Activated CD4-positive, alpha-beta T cell treated with anti-CD3 and anti-CD28 coated beads, Interleukin-2, amount 10 ng/mL, durations not matched to agents 7 days and 5 days (primary cell): ENCODE measurements around the gene SLC27A2. TPM values are rescaled to one million over a fixed set of nuclear protein-coding genes. Genes with fewer than 3 reads are reported as not detected.
"Not testable (repeated sequence)": the region's sequence is repeated elsewhere in the genome, so short reads cannot be mapped to it uniquely, and the experiment has no call there.

Experiments used
- CTCF ChIA-PET: fragments of 350-600 bp; sonication (Branson Sonifier 250); formaldehyde crosslinking; loops from one replicate; lab custom pipeline; 2021; ENCODE audit warnings: antibody characterized with exemption; lab: Charles Lee
- POLR2A ChIA-PET: fragments of 350-600 bp; sonication (Branson Sonifier 250); formaldehyde crosslinking; loops from one replicate; lab custom pipeline; 2021; ENCODE audit warnings: antibody characterized with exemption; lab: Charles Lee
- DNase-seq: peaks from one replicate; pipeline ENCODE4 v3.0.0-alpha.2; 2020
- H3K27ac Mint-ChIP-seq: one replicate; pipeline ENCODE4 v1.8.0; 2021; ENCODE audit warnings: mild to moderate bottlenecking, moderate library complexity, mixed read lengths
- H3K27me3 Mint-ChIP-seq: one replicate; pipeline ENCODE4 v1.8.0; 2021; ENCODE audit warnings: mixed read lengths
- H3K36me3 Mint-ChIP-seq: one replicate; pipeline ENCODE4 v1.8.0; 2021; ENCODE audit warnings: low read depth, mixed read lengths
- H3K4me1 Mint-ChIP-seq: one replicate; pipeline ENCODE4 v1.8.0; 2021; ENCODE audit warnings: mixed read lengths
- H3K4me3 Mint-ChIP-seq: one replicate; pipeline ENCODE4 v1.8.0; 2021; ENCODE audit warnings: mild to moderate bottlenecking, moderate library complexity, mixed read lengths
- H3K9me3 Mint-ChIP-seq: one replicate; pipeline ENCODE4 v1.8.0; 2021; ENCODE audit warnings: mixed read lengths
- total RNA-seq, 2 experiments: library from RNA; stranded (reverse); gene quantifications; one replicate each; pipeline ENCODE4 v1.2.3, GENCODE V29; 2021

SLC27A2 gene
- 10 to 100 TPM in 1 of 2 experiments, 1 to 10 TPM in 1; 9.9 to 11.4 TPM for total RNA-seq

GRCh38 chr15:50181969-50182218 lies at the start of gene SLC27A2:
TSS of gene SLC27A2 (plus strand) at chr15:50182196. CDS start at chr15:50182428, 232 bp downstream.
- Mint-ChIP-seq H3K27ac (peak within 1 kb of the TSS; percentile 92), H3K27me3 (no peaks in the 10 kb centered on the region), H3K9me3 (no peaks in the 10 kb centered on the region), H3K36me3 (peaks cover 2% of the 10 kb centered on the region), H3K4me1 (peaks cover 43% of the 10 kb centered on the region), H3K4me3 (peak within 1 kb of the TSS; percentile 93)
- ChIA-PET POLR2A (no interaction called here), CTCF (interaction anchor here (1.2 to 2.0 kb wide), 2 partner anchors 77 to 134 kb away, joined by 6 to 8 read pairs; no protein-coding TSS in a partner anchor)
- DNase-seq = no peak

- H3K27ac Mint-ChIP-seq, H3K4me3 Mint-ChIP-seq, POLR2A ChIA-PET, H3K27me3 Mint-ChIP-seq, H3K36me3 Mint-ChIP-seq, CTCF ChIA-PET, DNase-seq: not testable (repeated sequence)
- Mint-ChIP-seq H3K4me1 (peaks cover 30% of the 10 kb centered on the region), H3K9me3 (peaks cover 14% of the 10 kb centered on the region)
Measured at GRCh38 chr15:50132251-50132984, 49.6 kb upstream of the SLC27A2 start.

- Mint-ChIP-seq H3K4me3 (no peak overlapping the region), H3K36me3 (peaks cover 3% of the 10 kb centered on the region), H3K9me3 (peaks cover 6% of the 10 kb centered on the region), H3K27ac (peak overlapping the region; percentile 79), H3K4me1 (peaks cover 40% of the 10 kb centered on the region), H3K27me3 (no peaks in the 10 kb centered on the region)
- ChIA-PET POLR2A (interaction anchor here (0.5 to 0.6 kb wide), 2 partner anchors 10 to 220 kb away, joined by 3 read pairs; partner anchors contain the start of gene GABPB1), CTCF (interaction anchor here (0.8 to 3.1 kb wide), 7 partner anchors 8 to 181 kb away, joined by 3 to 12 read pairs (median 3); no protein-coding TSS in a partner anchor)
- no peak for DNase-seq
Measured at GRCh38 chr15:50134524-50135024, 47.4 kb upstream of the SLC27A2 start.

- peaks cover 40% of the 10 kb centered on the region for H3K4me1 Mint-ChIP-seq
- CTCF ChIA-PET = interaction anchor here (0.6 to 3.1 kb wide), 6 partner anchors 9 to 25 kb away, joined by 3 to 12 read pairs (median 3); partner anchors contain the start of gene ATP8B4
- peaks cover 3% of the 10 kb centered on the region for H3K36me3 Mint-ChIP-seq
- no peaks in the 10 kb centered on the region for H3K27me3 Mint-ChIP-seq
- POLR2A ChIA-PET = interaction anchor here (0.6 kb wide), 1 partner anchor 10 kb away, joined by 3 read pairs; no protein-coding TSS in a partner anchor
- no peak overlapping the region for H3K4me3 Mint-ChIP-seq
- peaks cover 6% of the 10 kb centered on the region for H3K9me3 Mint-ChIP-seq
- DNase-seq = peak; percentile 58
- peak overlapping the region; percentile 79 for H3K27ac Mint-ChIP-seq
Measured at GRCh38 chr15:50135031-50135551, 46.9 kb upstream of the SLC27A2 start.

- peaks cover under 1% of the 10 kb centered on the region for H3K36me3 Mint-ChIP-seq
- no peak overlapping the region for H3K4me3 Mint-ChIP-seq
- CTCF ChIA-PET = interaction anchor here (0.7 to 1.0 kb wide), 5 partner anchors 9 to 213 kb away, joined by 3 to 4 read pairs (median 3); partner anchors contain the start of gene ATP8B4
- H3K27me3 Mint-ChIP-seq = no peaks in the 10 kb centered on the region
- peak overlapping the region; percentile 67 for H3K27ac Mint-ChIP-seq
- peaks cover 40% of the 10 kb centered on the region for H3K4me1 Mint-ChIP-seq
- POLR2A ChIA-PET = interaction anchor here (0.6 kb wide), 1 partner anchor 71 kb away, joined by 3 read pairs; no protein-coding TSS in a partner anchor
- DNase-seq = no peak
- H3K9me3 Mint-ChIP-seq = peaks cover 4% of the 10 kb centered on the region
Measured at GRCh38 chr15:50137330-50137761, 44.6 kb upstream of the SLC27A2 start.

- Mint-ChIP-seq H3K4me1 (peaks cover 38% of the 10 kb centered on the region), H3K27ac (no peak overlapping the region), H3K9me3 (no peaks in the 10 kb centered on the region), H3K27me3 (no peaks in the 10 kb centered on the region), H3K4me3 (no peak overlapping the region), H3K36me3 (no peaks in the 10 kb centered on the region)
- CTCF ChIA-PET = interaction anchor here (0.7 to 1.0 kb wide), 4 partner anchors 10 to 213 kb away, joined by 3 to 4 read pairs (median 3); partner anchors contain the start of gene ATP8B4
- POLR2A ChIA-PET = no interaction called here
- no peak for DNase-seq
Measured at GRCh38 chr15:50137893-50138292, 44.1 kb upstream of the SLC27A2 start.

GRCh38 chr15:50138391-50138790 lies 43.6 kb upstream of the SLC27A2 start:
- Mint-ChIP-seq H3K4me3 (no peak overlapping the region), H3K9me3 (no peaks in the 10 kb centered on the region), H3K36me3 (no peaks in the 10 kb centered on the region), H3K27me3 (no peaks in the 10 kb centered on the region), H3K27ac (no peak overlapping the region), H3K4me1 (peaks cover 38% of the 10 kb centered on the region)
- no peak for DNase-seq
- POLR2A ChIA-PET = no interaction called here
- CTCF ChIA-PET = interaction anchor here (1.0 kb wide), 2 partner anchors 10 to 31 kb away, joined by 3 read pairs; no protein-coding TSS in a partner anchor

GRCh38 chr15:50140098-50140497 lies 41.9 kb upstream of the SLC27A2 start:
- POLR2A ChIA-PET = no interaction called here
- Mint-ChIP-seq H3K9me3 (no peaks in the 10 kb centered on the region), H3K36me3 (no peaks in the 10 kb centered on the region), H3K27me3 (no peaks in the 10 kb centered on the region), H3K4me1 (peaks cover 31% of the 10 kb centered on the region), H3K4me3 (no peak overlapping the region), H3K27ac (no peak overlapping the region)
- CTCF ChIA-PET = no interaction called here
- no peak for DNase-seq

- no peak overlapping the region for H3K27ac Mint-ChIP-seq
- no peak for DNase-seq
- no peak overlapping the region for H3K4me3 Mint-ChIP-seq
- H3K4me1 Mint-ChIP-seq = peaks cover 25% of the 10 kb centered on the region
- CTCF ChIA-PET = interaction anchor here (1.1 kb wide), 1 partner anchor 12 kb away, joined by 3 read pairs; no protein-coding TSS in a partner anchor
- no peaks in the 10 kb centered on the region for H3K36me3 Mint-ChIP-seq
- H3K27me3 Mint-ChIP-seq = no peaks in the 10 kb centered on the region
- no peaks in the 10 kb centered on the region for H3K9me3 Mint-ChIP-seq
- POLR2A ChIA-PET = no interaction called here
Measured at GRCh38 chr15:50140983-50141382, 41.0 kb upstream of the SLC27A2 start.

GRCh38 chr15:50141856-50142255 lies 40.1 kb upstream of the SLC27A2 start:
- Mint-ChIP-seq H3K9me3 (no peaks in the 10 kb centered on the region), H3K36me3 (no peaks in the 10 kb centered on the region), H3K27me3 (no peaks in the 10 kb centered on the region), H3K4me1 (peaks cover 25% of the 10 kb centered on the region), H3K4me3 (no peak overlapping the region), H3K27ac (no peak overlapping the region)
- ChIA-PET POLR2A (no interaction called here), CTCF (interaction anchor here (1.1 kb wide), 1 partner anchor 13 kb away, joined by 3 read pairs; no protein-coding TSS in a partner anchor)
- DNase-seq = no peak

GRCh38 chr15:50143255-50143860 lies 38.6 kb upstream of the SLC27A2 start:
- no peaks in the 10 kb centered on the region for H3K36me3 Mint-ChIP-seq
- no peaks in the 10 kb centered on the region for H3K9me3 Mint-ChIP-seq
- ChIA-PET CTCF (interaction anchor here (0.8 kb wide), 1 partner anchor 8 kb away, joined by 3 read pairs; no protein-coding TSS in a partner anchor), POLR2A (no interaction called here)
- DNase-seq = no peak
- H3K4me1 Mint-ChIP-seq = peaks cover 11% of the 10 kb centered on the region
- H3K27me3 Mint-ChIP-seq = no peaks in the 10 kb centered on the region
- H3K27ac Mint-ChIP-seq = no peak overlapping the region
- no peak overlapping the region for H3K4me3 Mint-ChIP-seq

GRCh38 chr15:50144341-50145120 lies 37.5 kb upstream of the SLC27A2 start:
- CTCF ChIA-PET = interaction anchor here (0.6 to 0.7 kb wide), 3 partner anchors 73 to 1202 kb away, joined by 3 read pairs; no protein-coding TSS in a partner anchor
- no peak overlapping the region for H3K27ac Mint-ChIP-seq
- H3K4me3 Mint-ChIP-seq = no peak overlapping the region
- no peaks in the 10 kb centered on the region for H3K9me3 Mint-ChIP-seq
- H3K27me3 Mint-ChIP-seq = no peaks in the 10 kb centered on the region
- no peak for DNase-seq
- no peaks in the 10 kb centered on the region for H3K36me3 Mint-ChIP-seq
- POLR2A ChIA-PET = no interaction called here
- H3K4me1 Mint-ChIP-seq = peaks cover 11% of the 10 kb centered on the region
